Loucy (cell line): ENCODE measurements around the gene LRP1-AS.

ENCODE experiments used
- H2AFZ ChIP-seq: fragments of 200-600 bp; sonication (generic); 2 replicates; pipeline ENCODE4 v1.6.0; 2016; ENCODE audit warnings: antibody characterized with exemption, mild to moderate bottlenecking, low read length, moderate library complexity
- H3F3A ChIP-seq: fragments of 200-600 bp; 2 replicates; pipeline ENCODE4 v1.6.0; 2016; ENCODE audit warnings: antibody characterized with exemption, low read depth, mild to moderate bottlenecking
- H3K27me3 ChIP-seq: fragments of 200-600 bp; sonication (generic); 2 replicates; pipeline ENCODE4 v1.6.1; 2014; ENCODE audit warnings: low read length, mild to moderate bottlenecking; ENCODE audit not compliant: insufficient read depth, poor library complexity, severe bottlenecking
- H3K36me3 ChIP-seq: fragments of 200-600 bp; sonication (generic); 2 replicates; pipeline ENCODE4 v1.6.1; 2016; ENCODE audit warnings: low read length; ENCODE audit not compliant: insufficient read depth
- H3K4me1 ChIP-seq: fragments of 200-600 bp; sonication (generic); 2 replicates; pipeline ENCODE4 v1.5.1; 2014; ENCODE audit warnings: low read length, mild to moderate bottlenecking; ENCODE audit not compliant: insufficient read depth, poor library complexity, severe bottlenecking
- H3K4me2 ChIP-seq: fragments of 200-600 bp; sonication (generic); 2 replicates; pipeline ENCODE4 v1.6.0; 2014; ENCODE audit warnings: antibody characterized with exemption, low read length, low read depth, mild to moderate bottlenecking; ENCODE audit not compliant: poor library complexity, severe bottlenecking
- H3K4me3 ChIP-seq: fragments of 200-600 bp; sonication (generic); 2 replicates; pipeline ENCODE4 v1.5.1; 2014; ENCODE audit warnings: low read length, mild to moderate bottlenecking, mixed read lengths; ENCODE audit not compliant: poor library complexity, severe bottlenecking
- H3K79me2 ChIP-seq: fragments of 200-600 bp; sonication (generic); 2 replicates; pipeline ENCODE4 v1.6.1; 2014; ENCODE audit warnings: low read length; ENCODE audit not compliant: insufficient read depth
- H3K9ac ChIP-seq: fragments of 200-600 bp; sonication (generic); 2 replicates; pipeline ENCODE4 v1.6.0; 2014; ENCODE audit warnings: mild to moderate bottlenecking, low read depth, low read length, moderate library complexity; ENCODE audit not compliant: poor library complexity, severe bottlenecking
- H3K9me2 ChIP-seq: fragments of 200-600 bp; sonication (generic); replicated peaks from 2 replicates; pipeline ENCODE4 v1.6.1; 2016; ENCODE audit warnings: low read depth, low read length, mixed read lengths
- H3K9me3 ChIP-seq: fragments of 200-600 bp; sonication (generic); 2 replicates; pipeline ENCODE4 v1.6.1; 2014; ENCODE audit warnings: mild to moderate bottlenecking, antibody characterized with exemption, low read length, low read depth; ENCODE audit not compliant: insufficient read depth
- H4K20me1 ChIP-seq: fragments of 200-600 bp; sonication (generic); 2 replicates; pipeline ENCODE4 v1.6.0; 2014; ENCODE audit warnings: antibody characterized with exemption, low read length, mild to moderate bottlenecking; ENCODE audit not compliant: insufficient read depth, poor library complexity, severe bottlenecking
- CTCF ChIP-seq: fragments of 200-600 bp; sonication (generic); conservative IDR thresholded peaks from 2 replicates; pipeline ENCODE4 v1.5.1; 2014; ENCODE audit warnings: mild to moderate bottlenecking, antibody characterized with exemption, low read length
- EZH2phosphoT487 ChIP-seq: fragments of 200-600 bp; IDR thresholded peaks from 2 replicates; pipeline ENCODE4 v1.6.1; 2018; ENCODE audit warnings: antibody characterized with exemption, mild to moderate bottlenecking, moderate library complexity, borderline replicate concordance

LRP1-AS gene

GRCh38 chr12:57129321-57129842 lies 18.0 kb downstream of the LRP1-AS start:
- Histone ChIP-seq H3K4me3 (peak overlapping the region; percentile 82), H3F3A (no peaks in the 10 kb centered on the region; the same call in 1 of the 2 replicates)

GRCh38 chr12:57128519-57129247 lies 18.7 kb downstream of the LRP1-AS start:
- peak overlapping the region; percentile 82 for H3K4me3 ChIP-seq
- peak overlapping the region; percentile 92 for H2AFZ ChIP-seq
- H3F3A ChIP-seq: no peaks in the 10 kb centered on the region; the same call in 1 of the 2 replicates
- no peaks in the 10 kb centered on the region for H3K36me3 ChIP-seq
- H3K4me1 ChIP-seq: peaks cover 29% of the 10 kb centered on the region
- peak overlapping the region; percentile 76 for H3K9ac ChIP-seq
- H3K4me2 ChIP-seq: peak overlapping the region; percentile 88
- no peaks in the 10 kb centered on the region for H4K20me1 ChIP-seq
- no peaks in the 10 kb centered on the region for H3K27me3 ChIP-seq
- H3K79me2 ChIP-seq: no peaks in the 10 kb centered on the region
- no peaks in the 10 kb centered on the region for H3K9me2 ChIP-seq
- TF ChIP-seq CTCF (no peak), EZH2phosphoT487 (no peak)
- no peaks in the 10 kb centered on the region for H3K9me3 ChIP-seq

More at GRCh38 chr12:57129321-57129842, 18.0 kb downstream of the LRP1-AS start:
- Histone ChIP-seq H3K79me2 (no peaks in the 10 kb centered on the region), H3K9me2 (no peaks in the 10 kb centered on the region), H3K4me2 (peak overlapping the region; percentile 88), H3K9me3 (no peaks in the 10 kb centered on the region), H3K4me1 (peaks cover 29% of the 10 kb centered on the region), H4K20me1 (no peaks in the 10 kb centered on the region), H3K9ac (no peak overlapping the region), H2AFZ (no peak overlapping the region), H3K27me3 (no peaks in the 10 kb centered on the region), H3K36me3 (no peaks in the 10 kb centered on the region)
- TF ChIP-seq CTCF: no peak
- no peak for TF ChIP-seq EZH2phosphoT487

- H3K36me3 ChIP-seq: no peaks in the 10 kb centered on the region
- TF ChIP-seq CTCF (no peak), EZH2phosphoT487 (no peak)
- peaks cover 29% of the 10 kb centered on the region for H3K4me1 ChIP-seq
- H3K4me2 ChIP-seq: peak within 1 kb of the TSS; percentile 88
- H3K79me2 ChIP-seq: no peaks in the 10 kb centered on the region
- no peaks in the 10 kb centered on the region for H3K9me3 ChIP-seq
- H3K9me2 ChIP-seq: no peaks in the 10 kb centered on the region
- peak within 1 kb of the TSS; percentile 92 for H2AFZ ChIP-seq
- no peaks in the 10 kb centered on the region for H4K20me1 ChIP-seq
- H3F3A ChIP-seq: no peaks in the 10 kb centered on the region; the same call in 1 of the 2 replicates
- peak within 1 kb of the TSS; percentile 76 for H3K9ac ChIP-seq
- peak within 1 kb of the TSS; percentile 82 for H3K4me3 ChIP-seq
- H3K27me3 ChIP-seq: no peaks in the 10 kb centered on the region
These were observed 19.5 kb downstream of the LRP1-AS start, which contains the start of gene LRP1 for GRCh38 chr12:57127726-57128518. Gene LRP1 (plus strand): TSS chr12:57128483. CDS start chr12:57128965, 482 bp downstream.
